Measurements from ENCODE around the gene CYB5A.

CYB5A gene

GRCh38 chr18:74274700-74275099 is 17.1 kb downstream of the CYB5A start:
- no peak for DNase-seq

GRCh38 chr18:74273394-74273793 is 18.4 kb downstream of the CYB5A start:
- DNase-seq: peak in 1 of 2 experiments; percentile 40

GRCh38 chr18:74271635-74272034 is 20.1 kb downstream of the CYB5A start:
- no peak for DNase-seq

- DNase-seq: no peak
Observed at GRCh38 chr18:74268933-74269620, 22.7 kb downstream of the CYB5A start.

- no peak for DNase-seq
Observed at GRCh38 chr18:74268175-74268574, 23.6 kb downstream of the CYB5A start.

- no peak for DNase-seq
Observed at GRCh38 chr18:74266161-74266560, 25.6 kb downstream of the CYB5A start.

- DNase-seq: no peak
Observed at GRCh38 chr18:74265546-74266098, 26.1 kb downstream of the CYB5A start.

- no peak for DNase-seq
Observed at GRCh38 chr18:74264303-74265020, 27.3 kb downstream of the CYB5A start.

GRCh38 chr18:74261053-74261713 is 30.6 kb downstream of the CYB5A start:
- DNase-seq: no peak

GRCh38 chr18:74259347-74259746 is 32.4 kb downstream of the CYB5A start:
- DNase-seq: no peak

- no peak for DNase-seq
Observed at GRCh38 chr18:74257083-74257482, 34.7 kb downstream of the CYB5A start.

- DNase-seq: no peak
Observed at GRCh38 chr18:74256190-74256589, 35.6 kb downstream of the CYB5A start.

- no peak for DNase-seq
Observed at GRCh38 chr18:74255131-74255616, 36.6 kb downstream of the CYB5A start.

GRCh38 chr18:74252039-74252395 is 39.7 kb downstream of the CYB5A start:
- no peak for DNase-seq

- no peak for DNase-seq
Observed at GRCh38 chr18:74251297-74252038, 40.3 kb downstream of the CYB5A start.

GRCh38 chr18:74250131-74250530 is 41.6 kb downstream of the CYB5A start:
- DNase-seq: no peak

- DNase-seq: no peak
Observed at GRCh38 chr18:74249181-74249968, 42.4 kb downstream of the CYB5A start.

- no peak for DNase-seq
Observed at GRCh38 chr18:74248595-74248994, 43.2 kb downstream of the CYB5A start.

- DNase-seq: no peak
Observed at GRCh38 chr18:74248189-74248588, 43.6 kb downstream of the CYB5A start.

GRCh38 chr18:74244554-74244953 is 47.2 kb downstream of the CYB5A start:
- no peak for DNase-seq

- DNase-seq: no peak
Observed at GRCh38 chr18:74243127-74243526, 48.6 kb downstream of the CYB5A start.
